HG03432 (cell line): ENCODE results near the gene CYP24A1.

Source experiments
- ATAC-seq: cut with Tn5 transposase; IDR thresholded peaks from one replicate; pipeline ENCODE4 v1.9.1; 2021; ENCODE audit warnings: mild to moderate bottlenecking, moderate library complexity; ENCODE audit not compliant: unreplicated experiment

The CYP24A1 gene

DNA sequence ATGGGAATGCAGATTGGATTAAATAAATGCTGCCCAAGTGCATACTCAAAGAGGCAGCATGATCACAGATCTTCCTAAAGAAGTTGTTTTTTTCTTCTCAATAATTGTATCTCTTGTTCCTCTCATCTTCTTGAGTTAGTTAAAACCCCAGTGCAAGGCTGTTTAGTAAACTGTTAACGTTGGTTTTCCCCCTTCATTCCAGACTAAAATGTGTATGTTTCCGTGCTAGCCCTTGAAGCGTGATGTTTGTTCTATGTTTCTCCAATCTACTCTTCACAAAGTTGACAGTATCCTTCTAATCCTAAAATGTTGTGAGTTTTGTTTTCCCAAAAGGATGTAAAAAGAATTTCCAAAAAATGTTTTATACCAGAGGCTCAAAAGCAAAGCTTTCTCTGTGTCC lies 15.6 kb downstream of the CYP24A1 start:
- no peak for ATAC-seq

DNA sequence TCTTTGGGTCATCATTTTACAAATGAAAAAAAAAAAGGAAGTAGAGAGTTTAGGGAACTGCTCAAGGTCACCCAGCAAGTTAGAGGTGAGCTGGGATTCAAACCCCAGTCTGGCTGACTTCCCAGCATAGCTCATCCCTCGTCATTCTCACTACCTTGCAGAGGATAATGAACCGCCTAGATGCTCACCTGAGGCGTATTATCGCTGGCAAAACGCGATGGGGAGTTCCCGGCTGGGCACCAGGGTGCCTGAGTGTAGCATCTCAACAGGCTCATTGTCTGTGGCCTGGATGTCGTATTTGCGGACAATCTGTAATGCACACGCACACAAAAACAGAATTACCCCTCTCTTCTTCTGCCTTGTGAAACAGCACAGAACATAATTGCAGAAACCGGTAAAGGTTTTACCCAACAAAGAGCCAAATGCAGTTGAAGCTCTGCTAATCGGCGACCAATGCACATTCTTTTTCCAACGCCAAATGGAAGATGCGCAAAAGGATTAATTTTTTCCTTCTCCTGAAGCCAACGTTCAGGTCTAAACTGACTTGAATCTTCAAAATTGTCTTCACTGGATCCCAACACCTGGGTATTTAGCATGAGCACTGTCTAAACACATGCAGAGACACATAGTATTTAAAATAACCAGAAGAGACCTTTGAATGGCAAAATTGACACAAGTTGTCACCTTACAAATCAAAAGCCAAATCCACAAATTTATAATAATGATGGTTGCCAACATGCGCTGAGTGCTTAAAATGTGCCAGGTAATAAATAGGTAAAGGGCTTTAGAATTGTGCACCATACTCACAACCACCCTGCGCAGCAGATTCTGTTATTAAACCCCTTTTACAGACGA lies 16.6 kb downstream of the CYP24A1 start:
- no peak for ATAC-seq

DNA sequence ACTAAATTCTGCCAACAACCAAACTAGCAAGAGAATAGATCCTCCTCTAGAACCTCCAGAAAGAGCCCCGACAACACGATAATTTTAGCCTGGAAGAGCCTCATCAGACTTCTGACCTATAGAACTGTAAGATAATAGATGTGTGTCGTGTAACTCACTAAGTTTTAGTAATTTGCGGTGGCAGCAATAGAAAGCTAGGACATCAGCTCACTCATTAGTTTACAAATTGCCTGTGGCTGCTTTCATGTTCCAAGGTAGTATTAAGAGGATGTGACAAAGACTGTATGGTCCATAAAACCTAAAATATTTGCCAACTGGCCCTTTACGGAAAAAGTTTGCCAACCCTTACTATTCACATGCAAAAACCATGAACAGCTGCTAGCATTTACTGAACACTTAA lies 17.3 kb downstream of the CYP24A1 start:
- ATAC-seq: no peak

DNA sequence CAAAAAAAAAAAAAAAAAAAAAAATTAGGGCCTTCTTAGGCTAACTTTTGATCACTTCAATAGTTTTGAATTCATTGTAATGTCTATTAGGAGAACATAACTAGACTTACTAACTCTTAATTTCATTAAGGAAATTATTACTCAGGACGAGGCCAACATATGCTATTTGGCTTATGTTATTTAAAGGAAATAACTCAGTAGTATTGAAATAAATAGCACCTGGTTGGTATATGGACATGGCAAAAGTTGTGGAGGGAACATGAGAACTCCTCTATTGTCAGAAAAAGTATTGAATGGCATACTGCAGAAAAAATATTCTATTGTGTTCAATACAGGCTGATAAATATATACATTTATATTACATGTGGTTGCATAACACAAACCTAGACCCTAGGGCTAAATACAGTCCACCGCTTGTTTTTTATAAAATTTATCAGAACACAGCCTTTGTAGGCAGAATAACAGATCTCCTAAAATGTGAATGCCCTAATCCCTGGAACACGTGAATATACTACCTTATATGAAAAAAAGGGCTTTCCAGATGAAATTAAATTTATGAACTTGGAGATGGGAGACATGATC lies 18.0 kb downstream of the CYP24A1 start:
- ATAC-seq: no peak

DNA sequence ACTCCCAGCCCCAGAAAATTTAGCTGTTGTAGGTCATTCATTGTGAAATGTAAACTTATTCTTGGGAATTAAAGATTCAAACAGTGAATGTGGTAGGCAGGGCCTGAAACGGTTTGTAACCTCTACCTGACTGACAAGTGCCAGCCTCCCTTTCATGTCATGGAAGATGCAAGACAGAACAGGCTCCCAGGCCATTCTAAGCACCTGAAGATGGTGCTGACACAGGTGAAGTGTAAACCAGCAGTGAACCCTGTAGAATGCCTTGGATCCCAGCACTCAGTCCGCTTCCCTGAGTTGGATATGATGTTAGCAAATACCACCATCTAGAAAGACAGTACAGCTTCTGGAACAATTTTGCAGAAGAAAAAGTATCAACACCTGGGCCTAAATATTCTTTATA lies 19.3 kb downstream of the CYP24A1 start:
- ATAC-seq: no peak

DNA sequence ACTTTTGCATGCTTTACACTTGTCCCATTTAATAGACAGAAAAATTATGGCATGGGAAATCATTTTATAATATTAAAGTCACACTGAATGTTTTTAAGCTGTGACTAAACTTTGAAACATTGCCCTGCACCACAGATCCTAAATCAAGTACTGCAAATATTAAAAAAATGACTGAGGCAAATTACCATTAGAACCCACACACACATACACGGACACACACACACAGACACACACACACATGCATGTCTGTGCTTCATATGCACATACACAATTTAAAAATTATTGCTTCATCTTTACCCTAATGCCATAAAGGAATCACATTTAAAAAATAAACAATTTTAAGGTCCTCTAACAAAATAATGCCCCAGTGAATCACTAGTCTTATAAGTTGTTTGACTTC lies 19.9 kb downstream of the CYP24A1 start:
- ATAC-seq: no peak

DNA sequence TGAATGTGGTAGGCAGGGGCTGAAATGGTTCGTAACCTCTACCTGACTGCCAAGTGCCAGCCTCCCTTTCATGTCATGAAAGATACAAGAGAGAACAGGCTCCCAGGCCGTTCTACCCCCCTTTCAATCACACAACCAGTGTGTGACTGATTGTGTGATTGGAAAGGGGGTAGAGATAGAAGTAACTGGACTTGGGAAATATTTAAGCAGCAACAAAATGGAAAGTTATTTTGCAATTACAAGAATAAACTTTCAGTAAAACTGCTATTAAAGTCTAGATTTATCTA lies 20.8 kb downstream of the CYP24A1 start:
- no peak for ATAC-seq

DNA sequence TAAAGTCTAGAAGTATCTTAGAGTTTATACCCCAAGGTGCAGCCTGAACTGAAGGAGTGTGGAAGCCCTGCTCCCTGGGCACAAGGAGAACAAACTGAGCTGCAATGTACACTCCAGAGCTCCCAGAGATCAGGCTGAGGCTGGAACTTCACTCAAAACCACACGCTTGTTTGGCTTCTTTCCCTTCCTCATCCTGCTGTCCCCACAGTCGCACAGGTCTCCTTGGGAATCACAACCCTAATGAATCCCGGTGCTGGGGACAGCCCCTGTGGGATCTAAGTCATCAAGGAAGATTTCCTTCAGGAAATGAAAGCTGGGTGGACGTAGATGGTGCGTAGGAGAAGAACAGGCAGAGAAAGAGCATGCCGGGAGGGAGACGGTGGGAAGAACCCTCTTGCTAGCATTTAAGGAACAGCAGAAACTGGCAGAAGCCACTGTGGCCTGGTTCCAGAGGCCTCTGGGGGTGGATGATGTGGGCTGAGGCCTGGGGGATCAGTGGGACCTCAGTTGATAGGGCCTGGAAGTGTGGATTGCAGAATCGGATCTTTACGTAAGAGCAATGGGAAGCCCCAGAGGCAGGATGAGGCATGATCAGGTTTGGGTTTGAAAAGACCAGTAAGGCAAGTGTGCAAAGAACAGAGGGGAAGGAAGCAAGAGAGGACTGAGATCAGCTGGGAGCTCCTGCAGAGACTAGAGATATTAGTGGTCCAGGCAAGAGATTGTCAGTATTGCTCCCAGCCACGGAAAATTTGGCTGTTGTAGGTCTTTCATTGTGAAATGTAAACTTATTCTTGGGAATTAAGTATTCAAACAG lies 21.4 kb downstream of the CYP24A1 start:
- ATAC-seq: no peak

- no peak for ATAC-seq
These were observed 22.1 kb downstream of the CYP24A1 start for GRCh38 chr20:54151511-54152226.

GRCh38 chr20:54151075-54151439 lies 22.7 kb downstream of the CYP24A1 start:
- no peak for ATAC-seq

GRCh38 chr20:54149765-54150264 lies 24.0 kb downstream of the CYP24A1 start:
- no peak for ATAC-seq

- ATAC-seq: no peak
These were observed 24.6 kb downstream of the CYP24A1 start for GRCh38 chr20:54148947-54149764.

DNA sequence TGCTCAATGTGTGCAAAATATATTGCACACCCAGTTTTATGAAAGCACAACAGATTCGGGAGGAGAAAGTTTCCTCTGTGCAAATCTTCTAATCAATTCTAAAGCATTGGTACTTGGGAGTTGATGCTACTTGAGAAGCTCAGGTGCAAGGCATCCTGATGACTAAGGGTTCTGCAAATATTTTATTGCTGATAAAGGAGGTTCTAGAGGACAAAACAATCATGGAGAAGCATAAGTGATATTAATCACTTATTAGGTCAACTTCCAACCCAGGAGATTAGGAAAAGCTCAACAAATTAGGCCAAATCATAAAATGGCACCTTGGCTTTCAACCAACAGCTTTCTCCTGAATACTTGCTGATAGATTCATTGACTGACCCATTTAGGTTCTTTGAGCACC lies 27.1 kb downstream of the CYP24A1 start:
- ATAC-seq: no peak

DNA sequence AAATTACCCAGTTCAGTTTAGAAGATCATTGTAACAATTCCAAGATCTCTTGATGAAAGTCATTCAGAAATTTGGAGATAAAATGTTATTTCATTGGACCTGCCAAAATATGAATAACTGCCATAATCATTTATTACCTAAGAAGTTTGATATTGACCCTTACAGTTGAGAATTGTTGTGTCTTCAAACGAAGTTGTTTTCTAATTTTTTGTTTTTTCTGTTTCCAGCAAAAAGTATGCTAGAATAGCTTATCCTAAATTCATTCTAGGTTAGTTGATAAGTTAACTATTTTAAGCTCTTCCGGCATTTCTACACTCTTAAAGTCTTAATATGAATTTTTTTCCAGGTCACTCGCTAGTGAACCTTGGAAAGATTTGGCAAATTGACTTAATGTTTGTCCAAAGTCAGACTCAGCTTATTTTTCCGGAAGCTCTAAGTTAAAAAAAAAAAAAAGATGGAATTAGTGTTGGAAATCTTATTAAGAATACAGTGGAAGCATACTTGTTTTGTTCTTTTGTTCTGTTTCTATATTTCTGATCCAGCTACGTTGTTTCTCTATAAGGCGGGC lies 28.9 kb downstream of the CYP24A1 start:
- ATAC-seq: no peak

- ATAC-seq: no peak
These were observed 32.7 kb downstream of the CYP24A1 start for GRCh38 chr20:54140927-54141566.

DNA sequence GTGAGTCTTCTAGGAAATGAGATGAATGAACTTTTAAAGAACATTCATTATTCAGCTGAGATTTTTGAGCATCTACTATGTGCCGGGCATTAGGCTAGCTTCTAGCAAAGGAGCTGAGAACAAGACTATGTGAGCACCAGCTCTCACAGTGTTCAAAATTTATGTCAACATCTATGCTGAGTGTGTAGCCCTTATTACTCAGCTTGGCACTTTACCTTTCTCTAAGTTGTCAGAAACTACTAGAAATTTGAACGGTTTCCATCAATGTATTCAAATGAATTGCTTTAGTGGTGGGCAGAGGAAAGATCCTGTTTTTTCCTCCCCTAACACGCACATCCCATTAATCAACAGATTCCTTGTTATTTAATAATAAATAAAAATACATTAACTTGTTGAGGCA lies 33.3 kb downstream of the CYP24A1 start:
- ATAC-seq: no peak

GRCh38 chr20:54140067-54140466 lies 33.7 kb downstream of the CYP24A1 start:
- ATAC-seq: no peak

DNA sequence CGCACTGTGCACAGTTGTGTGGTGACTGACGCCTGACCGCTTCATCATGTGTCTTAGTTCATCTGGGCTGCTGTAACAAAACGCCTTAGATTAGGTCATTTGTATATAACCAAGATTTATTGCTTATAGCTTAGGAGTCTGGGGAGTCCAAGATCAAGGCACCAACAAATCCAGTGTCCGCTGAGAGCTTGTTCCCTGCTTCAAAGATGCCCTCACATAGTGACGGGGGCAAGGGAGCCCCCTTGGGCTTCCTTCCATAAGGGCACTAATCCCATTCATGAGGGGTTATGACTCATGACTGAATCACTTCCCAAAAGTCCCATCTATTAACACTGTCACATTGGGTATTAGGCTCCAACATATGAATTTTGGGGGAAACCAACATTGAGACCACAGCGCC lies 34.6 kb downstream of the CYP24A1 start:
- no peak for ATAC-seq

- no peak for ATAC-seq
These were observed 35.4 kb downstream of the CYP24A1 start for GRCh38 chr20:54138427-54138826.

- no peak for ATAC-seq
These were observed 36.7 kb downstream of the CYP24A1 start for GRCh38 chr20:54137115-54137514.
